ENCODE data around the gene TSPEAR. TPM values are rescaled to one million over a fixed set of nuclear protein-coding genes. Genes with fewer than 3 reads are reported as not detected.

TSPEAR gene
- total and polyA plus RNA-seq, 2 of the 13 experiments (the other 11 are each of a cell fraction or from before 2014, with no cell fraction given): 0.07 to 0.32 TPM

DNA sequence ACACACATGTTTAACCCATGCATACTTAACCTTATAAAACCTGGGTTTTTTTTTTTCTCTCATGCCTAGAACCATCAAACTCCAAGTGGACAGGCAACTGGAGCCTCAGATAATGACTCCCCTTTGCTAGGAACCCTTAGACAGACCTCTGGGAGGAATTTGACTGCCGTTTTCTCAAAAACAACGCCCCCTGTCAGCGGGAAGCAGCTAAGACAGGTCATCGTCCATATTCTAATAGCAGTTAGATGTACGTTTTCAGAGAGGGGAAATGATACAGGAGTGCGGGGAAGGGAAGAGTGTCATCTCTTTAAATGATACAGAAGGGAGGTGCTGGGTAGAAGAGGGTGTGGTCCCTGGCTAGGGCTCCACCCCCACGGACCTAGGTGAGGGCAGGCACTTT, 221.4 kb downstream of the TSPEAR start:
- Histone ChIP-seq H3K79me2 (ENCODE audit: insufficient read depth, low read length) (peaks cover 31% of the 10 kb centered on the region), H3K27ac (ENCODE audit: extremely low read length, insufficient read depth, low read length) (no peak overlapping the region), H3K9ac (ENCODE audit: insufficient read depth, low read depth, low read length) (no peak overlapping the region), H3K36me3 (replicated peaks in 1 of 2; ENCODE audit: control insufficient read depth in 1 of 2, insufficient read depth in 2 of 2, low read length in 2 of 2) (peaks cover 8 to 22% of the 10 kb centered on the region in 2 experiments; a peak in 4 of 5 replicates), H2AFZ (ENCODE audit: low read length) (no peak overlapping the region), H3K4me1 (ENCODE audit: insufficient read depth, low read length) (peaks cover 46% of the 10 kb centered on the region), H3K9me3 (ENCODE audit: low read length) (peaks cover 19% of the 10 kb centered on the region), H3K4me3 (replicated peaks in 1 of 3; ENCODE audit: insufficient read depth in 1 of 3, low read depth in 2 of 3, low read length in 3 of 3) (no peak overlapping the region), H4K20me1 (ENCODE audit: insufficient read depth, low read length) (no peaks in the 10 kb centered on the region), H3K4me2 (ENCODE audit: low read depth, low read length) (no peak overlapping the region), H3K27me3 (ENCODE audit: control insufficient read depth in 1 of 2, insufficient read depth in 2 of 2, low read length in 2 of 2) (no peaks in the 10 kb centered on the region)
- 68% methylated on average over 7 of the region's 7 CpGs for WGBS (ENCODE audit: low lambda C conversion rate)
- POLR2A ChIA-PET: no interaction called here
- BruUV-seq (replicated peaks): no TSS peak
- ATAC-seq: no peak
- DNase-seq (ENCODE audit: low spot score): no peak
- intact Hi-C loops (cut with micrococcal nuclease; ENCODE audit: unreplicated experiment) (loop anchor here (10.0 kb wide), 1 partner anchor 185 kb away; the partner anchor contains the start of gene PFKL), in situ Hi-C loops (cut with HindIII; ENCODE audit: extremely low pct_ligation_motif_present, low pct_unique_long_range_greater_than_20kb) (no loop called here)
- CTCF ChIA-PET (ENCODE audit: low intra/inter-chr PET ratio, low total read pairs): no interaction called here
- no peak for FAIRE-seq
- TF ChIP-seq, protein P1, sequence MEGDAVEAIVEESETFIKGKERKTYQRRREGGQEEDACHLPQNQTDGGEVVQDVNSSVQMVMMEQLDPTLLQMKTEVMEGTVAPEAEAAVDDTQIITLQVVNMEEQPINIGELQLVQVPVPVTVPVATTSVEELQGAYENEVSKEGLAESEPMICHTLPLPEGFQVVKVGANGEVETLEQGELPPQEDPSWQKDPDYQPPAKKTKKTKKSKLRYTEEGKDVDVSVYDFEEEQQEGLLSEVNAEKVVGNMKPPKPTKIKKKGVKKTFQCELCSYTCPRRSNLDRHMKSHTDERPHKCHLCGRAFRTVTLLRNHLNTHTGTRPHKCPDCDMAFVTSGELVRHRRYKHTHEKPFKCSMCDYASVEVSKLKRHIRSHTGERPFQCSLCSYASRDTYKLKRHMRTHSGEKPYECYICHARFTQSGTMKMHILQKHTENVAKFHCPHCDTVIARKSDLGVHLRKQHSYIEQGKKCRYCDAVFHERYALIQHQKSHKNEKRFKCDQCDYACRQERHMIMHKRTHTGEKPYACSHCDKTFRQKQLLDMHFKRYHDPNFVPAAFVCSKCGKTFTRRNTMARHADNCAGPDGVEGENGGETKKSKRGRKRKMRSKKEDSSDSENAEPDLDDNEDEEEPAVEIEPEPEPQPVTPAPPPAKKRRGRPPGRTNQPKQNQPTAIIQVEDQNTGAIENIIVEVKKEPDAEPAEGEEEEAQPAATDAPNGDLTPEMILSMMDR (CRISPR knock-in tag; IDR thresholded peaks at IDR 0.05): 0 out of 2 replicates have a peak, but pooled peaks have one; percentile 29
- TF ChIP-seq, protein P2, sequence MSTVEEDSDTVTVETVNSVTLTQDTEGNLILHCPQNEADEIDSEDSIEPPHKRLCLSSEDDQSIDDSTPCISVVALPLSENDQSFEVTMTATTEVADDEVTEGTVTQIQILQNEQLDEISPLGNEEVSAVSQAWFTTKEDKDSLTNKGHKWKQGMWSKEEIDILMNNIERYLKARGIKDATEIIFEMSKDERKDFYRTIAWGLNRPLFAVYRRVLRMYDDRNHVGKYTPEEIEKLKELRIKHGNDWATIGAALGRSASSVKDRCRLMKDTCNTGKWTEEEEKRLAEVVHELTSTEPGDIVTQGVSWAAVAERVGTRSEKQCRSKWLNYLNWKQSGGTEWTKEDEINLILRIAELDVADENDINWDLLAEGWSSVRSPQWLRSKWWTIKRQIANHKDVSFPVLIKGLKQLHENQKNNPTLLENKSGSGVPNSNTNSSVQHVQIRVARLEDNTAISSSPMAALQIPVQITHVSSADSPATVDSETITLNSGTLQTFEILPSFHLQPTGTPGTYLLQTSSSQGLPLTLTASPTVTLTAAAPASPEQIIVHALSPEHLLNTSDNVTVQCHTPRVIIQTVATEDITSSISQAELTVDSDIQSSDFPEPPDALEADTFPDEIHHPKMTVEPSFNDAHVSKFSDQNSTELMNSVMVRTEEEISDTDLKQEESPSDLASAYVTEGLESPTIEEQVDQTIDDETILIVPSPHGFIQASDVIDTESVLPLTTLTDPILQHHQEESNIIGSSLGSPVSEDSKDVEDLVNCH (CRISPR knock-in tag; IDR thresholded peaks at IDR 0.05): no peak

DNA sequence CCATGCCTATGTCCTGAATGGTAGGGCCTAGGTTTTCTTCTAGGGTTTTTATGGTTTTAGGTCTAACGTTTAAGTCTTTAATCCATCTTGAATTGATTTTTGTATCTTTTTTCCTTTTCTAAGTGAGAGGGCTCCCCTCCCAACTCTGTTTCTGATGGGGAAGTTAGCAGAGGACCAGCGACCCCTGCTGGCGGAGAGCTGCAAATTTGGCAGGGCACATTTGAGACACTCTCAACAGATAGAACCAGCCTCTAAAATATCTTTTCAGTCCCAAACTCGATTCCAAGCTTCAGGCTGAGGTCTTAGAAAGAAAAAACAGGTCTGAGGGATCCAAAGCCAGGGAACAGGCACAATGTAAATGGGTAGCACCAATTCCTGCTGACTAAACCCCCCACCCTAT, 223.5 kb downstream of the TSPEAR start:
- no peak overlapping the region for H3K4me3 ChIP-seq (replicated peaks in 1 of 3; ENCODE audit: insufficient read depth in 1 of 3, low read depth in 2 of 3, low read length in 3 of 3)
- peak overlapping the region; percentile 55 for H3K4me2 ChIP-seq (ENCODE audit: low read depth, low read length)
- in situ Hi-C loops (cut with HindIII; ENCODE audit: extremely low pct_ligation_motif_present, low pct_unique_long_range_greater_than_20kb): no loop called here
- WGBS (ENCODE audit: low lambda C conversion rate): 21% methylated on average over 4 of the region's 4 CpGs
- peak; percentile 30 for DNase-seq (ENCODE audit: low spot score)
- peaks cover 63% of the 10 kb centered on the region for H3K4me1 ChIP-seq (ENCODE audit: insufficient read depth, low read length)
- peaks cover 49% of the 10 kb centered on the region for H3K79me2 ChIP-seq (ENCODE audit: insufficient read depth, low read length)
- peaks cover 7 to 22% of the 10 kb centered on the region in 2 experiments; a peak in 3 of 5 replicates for H3K36me3 ChIP-seq (replicated peaks in 1 of 2; ENCODE audit: control insufficient read depth in 1 of 2, insufficient read depth in 2 of 2, low read length in 2 of 2)
- FAIRE-seq: peak; percentile 30
- CTCF ChIA-PET (ENCODE audit: low intra/inter-chr PET ratio, low total read pairs): no interaction called here
- H3K9ac ChIP-seq (ENCODE audit: insufficient read depth, low read depth, low read length): no peak overlapping the region
- intact Hi-C loops (cut with micrococcal nuclease; ENCODE audit: unreplicated experiment): loop anchor here (10.0 kb wide), 1 partner anchor 183 kb away; the partner anchor contains the start of gene PFKL
- peaks cover 14% of the 10 kb centered on the region for H3K9me3 ChIP-seq (ENCODE audit: low read length)
- no TSS peak for BruUV-seq (replicated peaks)
- POLR2A ChIA-PET: interaction anchor here (1.1 kb wide), 1 partner anchor 18 kb away, joined by 3 read pairs; no protein-coding TSS in a partner anchor
- no peaks in the 10 kb centered on the region; a peak in 1 of 5 replicates for H3K27me3 ChIP-seq (ENCODE audit: control insufficient read depth in 1 of 2, insufficient read depth in 2 of 2, low read length in 2 of 2)
- no peaks in the 10 kb centered on the region for H4K20me1 ChIP-seq (ENCODE audit: insufficient read depth, low read length)
- no peak overlapping the region for H3K27ac ChIP-seq (ENCODE audit: extremely low read length, insufficient read depth, low read length)
- no peak overlapping the region for H2AFZ ChIP-seq (ENCODE audit: low read length)
- no peak for ATAC-seq
- TF ChIP-seq SMC3 (IDR thresholded peaks at IDR 0.05; ENCODE audit: low read length) (peak; percentile 43; the same call in 1 of the 2 replicates), THYN1 (CRISPR knock-in tag; IDR thresholded peaks at IDR 0.05; ENCODE audit: borderline replicate concordance, low read depth) (no peak), NKX3-1 (CRISPR knock-in tag; IDR thresholded peaks at IDR 0.05) (no peak), ZNF501 (CRISPR knock-in tag; IDR thresholded peaks at IDR 0.05) (no peak), HNRNPUL1 (IDR thresholded peaks at IDR 0.05; ENCODE audit: low read depth, low read length) (no peak)
- TF ChIP-seq, protein P1 (CRISPR knock-in tag; IDR thresholded peaks at IDR 0.05): peak; percentile 76
- TF ChIP-seq, protein P3, sequence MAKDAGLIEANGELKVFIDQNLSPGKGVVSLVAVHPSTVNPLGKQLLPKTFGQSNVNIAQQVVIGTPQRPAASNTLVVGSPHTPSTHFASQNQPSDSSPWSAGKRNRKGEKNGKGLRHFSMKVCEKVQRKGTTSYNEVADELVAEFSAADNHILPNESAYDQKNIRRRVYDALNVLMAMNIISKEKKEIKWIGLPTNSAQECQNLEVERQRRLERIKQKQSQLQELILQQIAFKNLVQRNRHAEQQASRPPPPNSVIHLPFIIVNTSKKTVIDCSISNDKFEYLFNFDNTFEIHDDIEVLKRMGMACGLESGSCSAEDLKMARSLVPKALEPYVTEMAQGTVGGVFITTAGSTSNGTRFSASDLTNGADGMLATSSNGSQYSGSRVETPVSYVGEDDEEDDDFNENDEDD (CRISPR knock-in tag; IDR thresholded peaks at IDR 0.05; ENCODE audit: borderline replicate concordance): no peak
